Measurements from ENCODE around the gene ATM.
"Not testable (repeated sequence)": the region's sequence is repeated elsewhere in the genome, so short reads cannot be mapped to it uniquely, and the experiment has no call there.

ATM gene

DNA sequence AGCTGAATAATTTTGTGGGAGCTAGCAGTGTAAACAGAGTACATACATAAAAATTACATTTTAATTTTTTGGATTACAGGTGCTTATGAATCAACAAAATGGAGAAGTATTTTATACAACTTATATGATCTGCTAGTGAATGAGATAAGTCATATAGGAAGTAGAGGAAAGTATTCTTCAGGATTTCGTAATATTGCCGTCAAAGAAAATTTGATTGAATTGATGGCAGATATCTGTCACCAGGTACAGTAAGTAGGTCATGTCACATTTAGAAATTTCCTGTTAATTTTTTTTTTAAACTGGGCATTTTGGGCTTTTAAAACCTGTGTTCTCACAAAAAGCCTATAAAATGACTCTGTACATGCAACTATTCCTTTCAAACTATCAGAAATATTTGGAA is 24.0 kb downstream of the ATM start:
- ChIA-PET POLR2A (ENCODE audit: low non-redundant PET) (no interaction called here), CTCF (no interaction called here)
- no peak for DNase-seq (ENCODE audit: low spot score)
- TF ChIP-seq, protein P1, sequence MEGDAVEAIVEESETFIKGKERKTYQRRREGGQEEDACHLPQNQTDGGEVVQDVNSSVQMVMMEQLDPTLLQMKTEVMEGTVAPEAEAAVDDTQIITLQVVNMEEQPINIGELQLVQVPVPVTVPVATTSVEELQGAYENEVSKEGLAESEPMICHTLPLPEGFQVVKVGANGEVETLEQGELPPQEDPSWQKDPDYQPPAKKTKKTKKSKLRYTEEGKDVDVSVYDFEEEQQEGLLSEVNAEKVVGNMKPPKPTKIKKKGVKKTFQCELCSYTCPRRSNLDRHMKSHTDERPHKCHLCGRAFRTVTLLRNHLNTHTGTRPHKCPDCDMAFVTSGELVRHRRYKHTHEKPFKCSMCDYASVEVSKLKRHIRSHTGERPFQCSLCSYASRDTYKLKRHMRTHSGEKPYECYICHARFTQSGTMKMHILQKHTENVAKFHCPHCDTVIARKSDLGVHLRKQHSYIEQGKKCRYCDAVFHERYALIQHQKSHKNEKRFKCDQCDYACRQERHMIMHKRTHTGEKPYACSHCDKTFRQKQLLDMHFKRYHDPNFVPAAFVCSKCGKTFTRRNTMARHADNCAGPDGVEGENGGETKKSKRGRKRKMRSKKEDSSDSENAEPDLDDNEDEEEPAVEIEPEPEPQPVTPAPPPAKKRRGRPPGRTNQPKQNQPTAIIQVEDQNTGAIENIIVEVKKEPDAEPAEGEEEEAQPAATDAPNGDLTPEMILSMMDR (conservative IDR thresholded peaks at IDR 0.05; ENCODE audit: low read depth): no peak
- no peak overlapping the region for H3K27ac ChIP-seq

DNA sequence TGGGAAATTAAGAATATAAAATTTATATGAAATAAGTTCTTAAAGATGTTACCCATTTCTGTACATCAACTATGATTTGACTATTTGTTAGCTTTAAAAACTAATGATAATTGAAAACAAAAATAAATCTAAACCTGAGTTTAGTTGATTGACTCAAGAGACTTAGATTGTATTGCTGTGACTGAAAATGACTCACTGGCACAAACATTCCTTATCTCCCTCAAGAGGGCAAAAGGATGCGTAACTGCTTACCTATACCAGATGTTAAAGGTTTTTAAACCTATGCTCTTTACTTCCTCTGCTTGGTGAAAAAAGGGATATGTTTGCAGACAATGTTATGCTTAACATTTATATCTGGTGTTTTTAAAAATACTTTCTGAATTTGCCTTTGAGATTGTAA is 30.3 kb downstream of the ATM start:
- POLR2A ChIA-PET (ENCODE audit: low non-redundant PET): no interaction called here
- peak; percentile 9 for DNase-seq (ENCODE audit: low spot score)
- TF ChIP-seq, protein P1 (conservative IDR thresholded peaks at IDR 0.05; ENCODE audit: low read depth): no peak
- CTCF ChIA-PET: no interaction called here
- no peak overlapping the region for H3K27ac ChIP-seq

DNA sequence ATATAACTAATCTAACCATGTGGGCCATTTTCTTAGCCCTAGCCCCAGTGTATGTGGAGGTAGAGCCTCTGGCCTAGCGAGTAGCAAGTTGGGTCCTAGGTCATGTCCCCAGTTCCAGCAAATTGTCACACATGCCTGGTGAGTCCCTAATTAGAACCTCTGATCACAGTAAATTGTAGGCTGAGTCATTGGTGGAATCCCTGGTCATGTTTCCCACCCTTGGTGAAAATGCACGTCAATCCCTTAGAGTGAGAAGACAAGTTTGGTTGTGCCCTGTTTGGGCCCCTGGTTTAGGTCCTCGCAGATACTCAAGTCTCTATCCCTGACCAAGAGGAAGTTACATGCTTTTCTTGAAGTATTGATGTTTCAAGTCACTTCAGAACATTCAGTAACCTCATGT is 46.7 kb downstream of the ATM start:
- H3K27ac ChIP-seq: no peak overlapping the region
- CTCF ChIA-PET: no interaction called here
- DNase-seq (ENCODE audit: low spot score): no peak
- TF ChIP-seq, protein P1 (conservative IDR thresholded peaks at IDR 0.05; ENCODE audit: low read depth): no peak
- POLR2A ChIA-PET (ENCODE audit: low non-redundant PET): no interaction called here

DNA sequence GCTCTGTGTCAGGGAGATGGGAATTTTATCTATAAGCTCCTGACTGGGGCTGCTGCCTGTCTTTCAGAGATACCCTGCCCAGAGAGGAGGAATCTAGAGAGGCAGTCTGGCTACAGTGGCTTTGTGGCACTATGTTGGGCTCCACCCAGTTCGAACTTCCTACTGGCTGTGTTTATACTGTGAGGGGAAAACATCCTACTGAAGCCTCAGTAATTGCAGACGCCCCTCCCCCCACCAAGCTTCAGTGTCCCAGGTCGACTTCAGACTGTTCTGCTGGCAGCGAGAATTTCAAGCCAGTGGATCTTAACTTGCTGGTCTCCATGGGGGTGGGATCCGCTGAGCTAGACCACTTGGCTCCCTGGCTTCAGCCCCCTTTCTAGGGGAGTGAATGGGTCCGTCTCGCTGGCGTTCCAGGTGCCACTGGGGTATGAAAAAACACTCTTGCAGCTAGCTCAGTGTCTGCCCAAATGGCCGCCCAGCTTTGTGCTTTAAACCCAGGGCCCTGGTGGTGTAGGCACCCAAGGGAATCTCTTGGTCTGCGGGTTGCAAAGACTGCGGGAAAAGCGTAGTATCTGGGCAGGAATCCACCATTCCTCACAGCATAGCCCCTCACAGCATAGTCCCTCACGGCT is 54.2 kb downstream of the ATM start:
- CTCF ChIA-PET; DNase-seq (ENCODE audit: low spot score); POLR2A ChIA-PET (ENCODE audit: low non-redundant PET); H3K27ac ChIP-seq: not testable (repeated sequence)

- H3K27ac ChIP-seq: no peak overlapping the region
- CTCF ChIA-PET: interaction anchor here (0.6 kb wide), 1 partner anchor 41 kb away, joined by 3 read pairs; no protein-coding TSS in a partner anchor
These were observed 55.7 kb downstream of the ATM start for GRCh38 chr11:108278546-108278945.

DNA sequence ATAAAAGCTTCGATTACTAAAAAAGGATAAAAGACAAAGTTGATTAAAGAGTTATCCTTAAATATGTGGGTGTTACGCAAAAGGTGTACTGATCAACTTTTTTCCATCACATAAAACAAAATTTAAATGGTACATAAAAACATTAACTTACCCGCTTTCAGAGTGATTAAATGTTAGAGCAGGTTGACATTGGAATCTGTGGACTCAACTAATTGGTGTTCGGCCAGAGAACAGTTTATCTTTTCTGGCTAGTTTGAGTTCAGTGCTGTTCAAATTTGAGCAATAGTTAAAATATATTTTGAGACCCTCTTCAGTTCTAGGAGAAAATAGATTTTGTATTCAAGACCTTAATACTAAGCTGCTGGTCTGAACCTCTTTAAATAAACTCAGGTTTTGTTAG is 56.1 kb downstream of the ATM start:
- TF ChIP-seq, protein P1 (conservative IDR thresholded peaks at IDR 0.05; ENCODE audit: low read depth): no peak
- no peak for DNase-seq (ENCODE audit: low spot score)
- POLR2A ChIA-PET (ENCODE audit: low non-redundant PET): no interaction called here
- CTCF ChIA-PET: interaction anchor here (0.6 kb wide), 1 partner anchor 41 kb away, joined by 3 read pairs; no protein-coding TSS in a partner anchor
- H3K27ac ChIP-seq: no peak overlapping the region

More at GRCh38 chr11:108278546-108278945, 55.7 kb downstream of the ATM start:
- POLR2A ChIA-PET (ENCODE audit: low non-redundant PET): no interaction called here
- DNase-seq (ENCODE audit: low spot score): no peak
- TF ChIP-seq, protein P1 (conservative IDR thresholded peaks at IDR 0.05; ENCODE audit: low read depth): no peak

- no peak for DNase-seq (ENCODE audit: low spot score)
These were observed 63.5 kb downstream of the ATM start for GRCh38 chr11:108286370-108286769.

More at GRCh38 chr11:108286370-108286769, 63.5 kb downstream of the ATM start:
- POLR2A ChIA-PET (ENCODE audit: low non-redundant PET): no interaction called here
- TF ChIP-seq, protein P1 (conservative IDR thresholded peaks at IDR 0.05; ENCODE audit: low read depth): no peak
- H3K27ac ChIP-seq: no peak overlapping the region
- CTCF ChIA-PET: no interaction called here
